Stimulated activated effector memory CD8-positive, alpha-beta T cell treated with anti-CD3 and anti-CD28 coated beads, Interleukin-12 subunit alpha, Interleukin-12 subunit beta, amount 100 ng/mL, for 72 hours (primary cell): Measurements from ENCODE around the gene JAM3.

Experiments used
- ATAC-seq: fragments of 150-1000 bp; cut with Tn5 transposase; 2 replicates; pipeline ENCODE4 v1.10.0; 2021
- DNase-seq, 2 donors: peaks; one replicate each; pipeline ENCODE4 v3.0.0; 2021 to 2022; ENCODE audit warnings: low spot score in 2 of 2
- H3K27ac Mint-ChIP-seq: one replicate; pipeline ENCODE4 v1.8.0; 2022; ENCODE audit warnings: mild to moderate bottlenecking, mixed read lengths
- H3K36me3 Mint-ChIP-seq: one replicate; pipeline ENCODE4 v1.8.0; 2022; ENCODE audit warnings: mild to moderate bottlenecking, mixed read lengths
- H3K4me1 Mint-ChIP-seq: one replicate; pipeline ENCODE4 v1.8.0; 2022; ENCODE audit warnings: mixed read lengths
- H3K4me3 Mint-ChIP-seq: one replicate; pipeline ENCODE4 v1.8.0; 2022; ENCODE audit warnings: mild to moderate bottlenecking, mixed read lengths
- H3K9me3 Mint-ChIP-seq: one replicate; pipeline ENCODE4 v1.8.0; 2022; ENCODE audit warnings: mixed read lengths

The JAM3 gene

GRCh38 chr11:134046681-134047449, 22.0 kb upstream of the JAM3 start:
- no peaks in the 10 kb centered on the region for H3K4me1 Mint-ChIP-seq
- DNase-seq, result no peak
- ATAC-seq, result no peak
- H3K4me3 Mint-ChIP-seq, result no peak overlapping the region
- H3K36me3 Mint-ChIP-seq, result no peaks in the 10 kb centered on the region
- H3K27ac Mint-ChIP-seq, result peak overlapping the region; percentile 43
- H3K9me3 Mint-ChIP-seq, result no peaks in the 10 kb centered on the region

DNA sequence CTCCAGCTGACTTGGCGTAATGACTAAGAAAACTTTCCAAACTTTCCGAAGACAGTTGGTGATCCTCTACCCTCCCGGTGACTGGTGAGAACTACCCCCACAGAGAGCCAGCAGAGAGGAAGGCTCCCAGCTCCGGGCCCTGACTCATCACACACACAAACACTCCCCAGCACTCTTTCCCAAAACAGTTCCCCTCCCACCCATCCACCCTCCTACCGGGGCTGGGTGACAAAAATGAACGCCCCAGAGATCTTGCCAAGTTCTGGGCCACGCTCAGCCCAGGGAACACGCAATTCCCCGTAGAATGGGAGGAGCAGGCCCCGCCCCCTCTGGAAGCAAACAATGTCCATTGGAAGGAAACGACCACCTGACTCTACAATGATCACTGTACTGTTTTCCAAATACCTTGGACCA, 21.3 kb upstream of the JAM3 start:
- Mint-ChIP-seq H3K9me3 (no peaks in the 10 kb centered on the region), H3K4me1 (no peaks in the 10 kb centered on the region), H3K27ac (peak overlapping the region; percentile 21), H3K4me3 (no peak overlapping the region), H3K36me3 (no peaks in the 10 kb centered on the region)
- ATAC-seq (no peak), DNase-seq (no peak)

GRCh38 chr11:134048028-134048427, 20.8 kb upstream of the JAM3 start:
- no peak for ATAC-seq
- no peaks in the 10 kb centered on the region for H3K36me3 Mint-ChIP-seq
- H3K9me3 Mint-ChIP-seq, result no peaks in the 10 kb centered on the region
- DNase-seq, result no peak
- no peaks in the 10 kb centered on the region for H3K4me1 Mint-ChIP-seq
- peak overlapping the region; percentile 21 for H3K27ac Mint-ChIP-seq
- no peak overlapping the region for H3K4me3 Mint-ChIP-seq

DNA sequence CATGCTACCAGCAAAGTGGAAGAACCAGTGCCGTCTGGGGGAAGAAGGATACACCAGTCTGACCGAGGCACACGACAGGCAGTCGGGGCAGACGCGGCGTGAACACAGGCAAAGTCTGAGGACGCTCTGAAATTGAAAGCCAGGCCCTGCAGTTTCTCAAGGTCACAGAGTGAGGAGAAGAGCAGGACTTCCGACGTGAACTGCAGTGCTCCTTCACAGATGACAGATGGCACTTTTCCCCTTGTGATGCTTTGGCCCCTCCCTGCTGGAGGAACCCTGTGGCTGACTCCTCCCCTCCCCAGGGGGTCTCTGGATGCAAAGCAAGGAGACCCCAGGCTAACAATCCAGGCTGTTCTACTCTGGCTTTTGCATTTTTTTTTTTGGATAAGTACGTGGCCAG, 19.6 kb upstream of the JAM3 start:
- DNase-seq (no peak), ATAC-seq (no peak)
- H3K27ac Mint-ChIP-seq, result no peak overlapping the region
- no peaks in the 10 kb centered on the region for H3K9me3 Mint-ChIP-seq
- no peaks in the 10 kb centered on the region for H3K4me1 Mint-ChIP-seq
- no peak overlapping the region for H3K4me3 Mint-ChIP-seq
- no peaks in the 10 kb centered on the region for H3K36me3 Mint-ChIP-seq

DNA sequence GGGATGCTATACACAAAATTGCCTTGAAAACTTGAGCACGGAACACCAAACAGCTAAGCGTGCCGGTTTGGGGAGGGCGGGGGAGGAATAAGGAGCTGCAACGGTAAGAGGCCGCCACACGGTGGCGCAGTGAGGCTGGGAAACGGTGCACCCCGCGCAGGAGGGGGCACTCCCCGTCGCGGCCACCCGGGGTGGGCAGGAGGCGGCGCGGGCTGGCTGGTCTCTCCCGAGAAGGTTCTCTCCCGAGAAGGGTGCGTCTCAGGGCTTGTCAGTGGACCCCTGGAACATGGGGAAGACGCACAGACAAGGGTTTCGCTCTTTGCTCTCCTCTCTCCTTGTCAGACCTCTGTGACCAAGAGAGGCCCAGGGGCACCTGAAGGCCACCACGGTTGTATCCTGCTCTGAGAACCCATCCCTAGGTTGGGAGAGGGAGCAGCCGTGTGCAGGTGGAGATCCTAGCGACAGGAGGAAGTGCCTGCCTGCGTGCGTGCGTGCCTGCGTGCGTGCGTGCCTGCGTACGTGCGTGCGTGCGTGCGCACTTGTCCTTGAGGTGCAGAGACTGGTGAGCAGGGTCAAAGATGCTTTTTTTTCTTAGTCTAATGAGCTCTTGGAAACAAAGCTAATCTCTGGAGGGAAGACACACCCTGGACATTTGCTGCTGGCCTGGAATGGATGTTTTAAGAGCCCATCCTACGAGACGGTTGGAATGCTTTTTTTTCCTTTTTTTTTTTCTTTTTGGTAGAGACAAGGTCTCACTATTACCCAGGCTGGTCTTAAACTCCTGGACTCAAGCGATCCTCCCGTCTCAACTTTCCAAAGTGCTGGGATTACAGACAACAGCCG, 18.1 kb upstream of the JAM3 start:
- H3K4me3 Mint-ChIP-seq, result no peak overlapping the region
- H3K36me3 Mint-ChIP-seq, result no peaks in the 10 kb centered on the region
- H3K27ac Mint-ChIP-seq, result no peak overlapping the region
- peak; percentile 72 to 82 for DNase-seq
- no peaks in the 10 kb centered on the region for H3K9me3 Mint-ChIP-seq
- H3K4me1 Mint-ChIP-seq, result no peaks in the 10 kb centered on the region
- peak; percentile 85 for ATAC-seq

GRCh38 chr11:134052395-134052987, 16.4 kb upstream of the JAM3 start:
- Mint-ChIP-seq H3K36me3 (no peaks in the 10 kb centered on the region), H3K4me3 (no peak overlapping the region), H3K9me3 (no peaks in the 10 kb centered on the region), H3K4me1 (no peaks in the 10 kb centered on the region), H3K27ac (no peak overlapping the region)
- ATAC-seq (no peak), DNase-seq (no peak)

GRCh38 chr11:134052988-134053945, 15.6 kb upstream of the JAM3 start:
- DNase-seq (no peak), ATAC-seq (no peak)
- Mint-ChIP-seq H3K4me1 (peaks cover 8% of the 10 kb centered on the region), H3K9me3 (no peaks in the 10 kb centered on the region), H3K36me3 (no peaks in the 10 kb centered on the region), H3K4me3 (no peak overlapping the region), H3K27ac (no peak overlapping the region)

- ATAC-seq (no peak), DNase-seq (no peak)
- no peak overlapping the region for H3K27ac Mint-ChIP-seq
- H3K4me3 Mint-ChIP-seq, result no peak overlapping the region
- H3K9me3 Mint-ChIP-seq, result no peaks in the 10 kb centered on the region
- H3K36me3 Mint-ChIP-seq, result no peaks in the 10 kb centered on the region
- H3K4me1 Mint-ChIP-seq, result peaks cover 16% of the 10 kb centered on the region
These were observed 13.8 kb upstream of the JAM3 start for GRCh38 chr11:134055029-134055428.

- DNase-seq (no peak), ATAC-seq (no peak)
- Mint-ChIP-seq H3K36me3 (no peaks in the 10 kb centered on the region), H3K4me3 (no peak overlapping the region), H3K27ac (no peak overlapping the region), H3K4me1 (peaks cover 22% of the 10 kb centered on the region), H3K9me3 (no peaks in the 10 kb centered on the region)
These were observed 8.6 kb upstream of the JAM3 start for GRCh38 chr11:134060316-134060715.

DNA sequence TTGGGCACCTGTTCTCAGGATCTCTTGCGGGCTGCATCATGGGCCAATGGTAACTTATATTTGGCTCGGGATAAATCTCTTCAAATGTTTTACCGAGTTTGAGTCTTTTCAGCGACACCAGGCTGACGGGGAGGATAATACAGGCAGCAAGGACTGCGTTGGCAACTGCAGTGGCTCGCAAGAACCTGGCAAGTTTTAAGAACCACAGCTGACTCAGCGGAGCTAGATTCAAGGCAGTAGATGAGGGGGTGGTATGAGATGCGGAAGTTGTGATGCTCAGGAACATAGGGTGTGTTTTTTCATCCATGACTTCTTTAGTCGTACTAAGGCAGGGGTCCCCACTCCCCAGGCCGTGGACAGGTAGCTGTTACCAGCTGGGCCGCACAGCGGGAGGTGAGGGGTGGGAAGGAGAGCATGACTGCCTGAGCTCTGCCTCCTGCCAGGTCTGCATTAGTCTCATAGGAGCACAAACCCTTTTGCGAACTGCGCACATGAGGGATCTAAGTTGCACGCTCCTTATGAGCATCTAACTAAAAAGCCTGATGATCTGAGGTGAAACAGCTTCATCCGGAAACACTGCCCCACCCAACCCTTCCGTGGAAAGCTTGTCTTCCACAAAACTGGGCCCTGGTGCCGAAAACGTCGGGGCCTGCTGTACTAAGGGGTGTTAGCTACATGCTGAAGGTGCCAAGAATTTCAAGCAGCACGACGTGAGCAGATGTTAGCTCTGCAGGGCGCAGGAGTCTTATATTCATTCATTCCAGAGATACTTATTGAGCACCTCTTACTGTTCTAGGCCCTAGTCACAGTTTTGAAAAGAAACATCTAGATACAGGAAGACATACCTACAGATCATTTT, 6.4 kb upstream of the JAM3 start:
- Mint-ChIP-seq H3K9me3 (no peaks in the 10 kb centered on the region), H3K4me1 (peaks cover 22% of the 10 kb centered on the region), H3K4me3 (no peak overlapping the region), H3K36me3 (no peaks in the 10 kb centered on the region), H3K27ac (no peak overlapping the region)
- ATAC-seq (no peak), DNase-seq (no peak)

DNA sequence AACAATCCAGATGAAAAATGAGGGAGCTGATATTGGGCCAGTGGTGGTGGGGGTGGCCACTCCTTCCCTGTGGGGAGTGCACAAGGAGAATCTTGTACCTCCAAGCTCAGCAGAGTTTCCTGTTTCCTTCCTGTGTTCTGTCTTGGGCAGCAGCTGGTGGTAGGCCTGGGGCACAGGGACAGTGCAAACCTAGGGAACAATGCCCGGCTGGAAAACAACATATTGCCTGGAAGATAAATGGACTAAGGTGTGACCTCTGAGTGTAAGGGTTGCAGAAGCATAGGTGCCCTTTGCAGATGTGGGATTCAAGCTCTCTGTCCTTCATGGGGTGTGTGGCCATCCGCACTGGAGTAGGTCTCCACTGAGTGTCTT, 5.8 kb upstream of the JAM3 start:
- ATAC-seq (no peak), DNase-seq (no peak)
- Mint-ChIP-seq H3K36me3 (no peaks in the 10 kb centered on the region), H3K9me3 (no peaks in the 10 kb centered on the region), H3K4me1 (peaks cover 16% of the 10 kb centered on the region), H3K4me3 (no peak overlapping the region), H3K27ac (no peak overlapping the region)

- DNase-seq, result peak in 1 of 2 donors; percentile 15
- Mint-ChIP-seq H3K27ac (peak overlapping the region; percentile 63), H3K4me3 (no peak overlapping the region)
These were observed 4.7 kb upstream of the JAM3 start for GRCh38 chr11:134063991-134064747.

DNA sequence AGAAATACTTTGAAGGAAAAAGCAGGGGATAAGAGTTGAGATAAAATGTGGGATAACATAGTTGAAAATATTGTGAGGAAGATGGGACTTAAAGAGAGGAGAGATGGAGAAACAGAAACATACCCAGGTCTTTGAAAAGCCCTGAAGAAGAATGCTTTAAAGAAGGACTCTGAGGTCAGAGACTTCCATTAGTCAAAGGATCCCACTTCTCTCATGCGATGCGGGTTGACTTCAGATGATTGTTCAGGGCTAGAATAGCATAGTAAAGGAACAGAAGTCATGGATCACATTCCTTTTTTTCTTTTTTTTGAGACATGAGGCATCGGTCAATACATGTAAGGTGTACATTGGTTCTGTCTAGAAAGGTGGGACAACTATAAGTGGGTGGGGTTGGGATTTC, 3.5 kb upstream of the JAM3 start:
- Mint-ChIP-seq H3K9me3 (no peaks in the 10 kb centered on the region), H3K4me3 (no peak overlapping the region), H3K36me3 (peaks cover 6% of the 10 kb centered on the region), H3K4me1 (peaks cover 21% of the 10 kb centered on the region), H3K27ac (no peak overlapping the region)
- ATAC-seq (no peak), DNase-seq (no peak)

More at GRCh38 chr11:134063991-134064747, 4.7 kb upstream of the JAM3 start:
- no peak for ATAC-seq
- peaks cover 6% of the 10 kb centered on the region for H3K36me3 Mint-ChIP-seq
- peaks cover 17% of the 10 kb centered on the region for H3K4me1 Mint-ChIP-seq
- H3K9me3 Mint-ChIP-seq, result no peaks in the 10 kb centered on the region
